GM20000 (cell line): ENCODE results near the gene TRHDE.

Source experiments
- DNase-seq: peaks from one replicate; pipeline ENCODE4 v3.0.0; 2012; ENCODE audit warnings: low spot score
- CTCF ChIP-seq: IDR thresholded peaks from 2 replicates; pipeline ENCODE4 v1.5.1; 2012; ENCODE audit warnings: mild to moderate bottlenecking, control low read depth; ENCODE audit errors: extremely low read depth, missing control alignments

TRHDE gene

DNA sequence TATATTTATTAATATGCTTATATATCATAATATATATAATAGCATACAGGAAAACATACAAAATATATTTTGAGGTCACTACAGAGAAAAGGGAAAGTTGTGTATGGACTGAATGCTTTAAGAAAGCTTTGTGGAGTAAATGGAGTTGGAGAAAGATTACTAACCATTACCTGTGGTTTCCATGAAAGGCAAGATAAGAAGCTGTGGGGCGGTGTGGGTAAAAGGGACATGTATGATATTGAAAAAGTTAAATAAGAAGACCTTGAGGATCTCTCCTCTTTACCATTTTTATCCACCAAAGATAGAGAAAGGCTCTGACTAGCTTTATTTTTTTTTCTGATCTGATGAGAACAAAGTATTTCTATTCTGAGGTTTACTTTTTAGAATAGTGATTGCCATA is 404.4 kb downstream of the TRHDE start:
- DNase-seq, result no peak
- TF ChIP-seq CTCF, result no peak

DNA sequence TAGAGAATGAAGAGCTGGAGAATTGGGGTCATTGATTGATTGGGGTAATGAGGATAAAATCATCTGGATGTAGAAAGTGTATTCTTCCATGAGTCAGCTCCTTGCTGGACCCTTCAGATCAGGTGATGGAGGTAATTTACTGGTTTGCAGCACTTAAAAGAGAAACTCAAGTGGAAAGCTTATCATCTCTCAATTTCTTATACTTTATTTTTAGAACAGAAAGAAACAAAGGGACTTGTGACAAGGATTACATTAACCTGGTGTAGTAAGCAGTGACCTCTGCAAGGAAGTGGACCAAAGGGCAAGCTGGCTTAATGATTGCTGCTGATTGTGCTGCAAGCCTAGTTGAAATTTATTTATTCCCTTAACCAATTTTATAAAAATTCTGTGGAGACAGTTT is 405.0 kb downstream of the TRHDE start:
- DNase-seq, result no peak
- TF ChIP-seq CTCF, result no peak

DNA sequence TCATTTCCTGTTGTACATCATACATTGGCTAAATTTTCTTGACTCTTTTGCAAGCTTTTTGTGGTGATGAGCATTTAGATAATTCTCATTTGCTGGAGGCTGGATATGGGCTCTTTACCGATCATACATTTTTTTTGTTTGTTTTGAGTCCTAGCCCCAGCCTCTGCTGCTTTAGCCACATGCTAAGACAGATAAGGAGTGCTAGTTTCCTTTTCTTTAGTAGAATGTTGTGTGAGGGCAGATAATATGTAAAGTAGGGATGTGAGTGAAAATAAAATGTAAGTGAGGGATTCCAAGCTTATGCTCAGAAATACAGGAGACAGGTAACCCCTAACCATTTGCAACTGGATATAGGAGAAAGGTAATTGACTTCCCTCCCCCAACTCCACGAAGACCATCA is 405.7 kb downstream of the TRHDE start:
- TF ChIP-seq CTCF, result no peak
- DNase-seq, result no peak

GRCh38 chr12:72679147-72679757 is 407.1 kb downstream of the TRHDE start:
- DNase-seq, result no peak
- TF ChIP-seq CTCF, result no peak

DNA sequence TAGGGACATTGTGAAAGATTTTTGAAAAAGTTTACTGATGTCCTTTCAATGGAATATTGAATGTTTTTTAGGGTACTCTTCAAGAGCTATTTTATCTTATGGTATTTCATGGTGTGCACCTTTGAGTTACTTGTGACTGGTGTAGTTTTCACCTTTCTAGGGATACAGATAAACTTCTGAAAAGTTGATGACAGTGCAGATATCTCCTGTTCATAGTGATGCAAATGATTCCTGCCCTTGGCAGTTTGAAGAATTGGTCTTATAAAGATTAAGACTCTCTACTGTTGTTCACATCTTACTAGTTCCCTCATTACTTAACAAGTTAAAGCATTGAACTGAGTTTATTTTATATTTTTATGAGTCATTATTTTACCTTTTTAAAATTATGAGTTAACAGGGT is 408.9 kb downstream of the TRHDE start:
- no peak for TF ChIP-seq CTCF
- DNase-seq, result no peak

GRCh38 chr12:72684491-72684890 is 412.3 kb downstream of the TRHDE start:
- no peak for DNase-seq
- no peak for TF ChIP-seq CTCF

GRCh38 chr12:72692338-72692737 is 420.2 kb downstream of the TRHDE start:
- no peak for TF ChIP-seq CTCF
- no peak for DNase-seq

GRCh38 chr12:72694193-72694592 is 422.0 kb downstream of the TRHDE start:
- no peak for TF ChIP-seq CTCF
- DNase-seq, result no peak
